H9 (cell line): Measurements from ENCODE around the gene ELANE. TPM values are rescaled to one million over a fixed set of nuclear protein-coding genes. Genes with fewer than 3 reads are reported as not detected.

Experiments used
- DNase-seq: peaks from one replicate; pipeline ENCODE4 v3.0.0-alpha.2; 2017
- H2AFZ ChIP-seq: one replicate; pipeline ENCODE4 v1.6.1; 2013; ENCODE audit warnings: mild to moderate bottlenecking, low read length, control low read depth, moderate library complexity
- H2AK5ac ChIP-seq: 2 replicates; pipeline ENCODE4 v1.6.1; 2013; ENCODE audit warnings: low read length, control low read depth, mixed read lengths; ENCODE audit not compliant: insufficient read length
- H2BK120ac ChIP-seq: one replicate; pipeline ENCODE4 v1.6.1; 2013; ENCODE audit warnings: low read depth, mild to moderate bottlenecking, low read length, control low read depth, inconsistent platforms; ENCODE audit not compliant: poor library complexity, severe bottlenecking
- H2BK12ac ChIP-seq: 2 replicates; pipeline ENCODE4 v1.6.1; 2013; ENCODE audit warnings: low read length, control low read depth, mixed read lengths, low read depth; ENCODE audit not compliant: insufficient read length
- H2BK15ac ChIP-seq: 2 replicates; pipeline ENCODE4 v1.6.1; 2013; ENCODE audit warnings: low read depth, low read length, control low read depth
- H2BK20ac ChIP-seq: one replicate; pipeline ENCODE4 v1.6.1; 2013; ENCODE audit warnings: low read depth, mild to moderate bottlenecking, low read length, control low read depth, inconsistent platforms; ENCODE audit not compliant: poor library complexity, severe bottlenecking
- H2BK5ac ChIP-seq: 2 replicates; pipeline ENCODE4 v1.6.1; 2013; ENCODE audit warnings: low read length, control low read depth, mixed read lengths; ENCODE audit not compliant: insufficient read length
- H3K14ac ChIP-seq: 2 replicates; pipeline ENCODE4 v1.6.1; 2013; ENCODE audit warnings: low read length, control low read depth; ENCODE audit not compliant: insufficient read depth
- H3K18ac ChIP-seq: 2 replicates; pipeline ENCODE4 v1.6.1; 2013; ENCODE audit warnings: low read depth, mild to moderate bottlenecking, mixed read lengths, low read length, control low read depth; ENCODE audit not compliant: insufficient read length
- H3K23ac ChIP-seq: 2 replicates; pipeline ENCODE4 v1.6.1; 2013; ENCODE audit warnings: low read length, control low read depth, mixed read lengths, low read depth; ENCODE audit not compliant: insufficient read length
- H3K23me2 ChIP-seq: 2 replicates; pipeline ENCODE4 v1.6.1; 2013; ENCODE audit warnings: low read depth, mild to moderate bottlenecking, mixed read lengths, low read length, control low read depth; ENCODE audit not compliant: insufficient read length, poor library complexity, severe bottlenecking
- H3K27ac ChIP-seq: 2 replicates; pipeline ENCODE4 v1.5.1; 2013; ENCODE audit warnings: low read length, control low read depth, mixed read lengths, low read depth; ENCODE audit not compliant: insufficient read length
- H3K27me3 ChIP-seq: 2 replicates; pipeline ENCODE4 v1.6.1; 2013; ENCODE audit warnings: low read length, control low read depth, inconsistent platforms; ENCODE audit not compliant: insufficient read depth
- H3K4ac ChIP-seq: 2 replicates; pipeline ENCODE4 v1.6.1; 2013; ENCODE audit warnings: low read depth, mild to moderate bottlenecking, control low read depth, inconsistent platforms, low read length, moderate library complexity
- H3K4me1 ChIP-seq: 2 replicates; pipeline ENCODE4 v1.6.1; 2013; ENCODE audit warnings: low read length, control low read depth, inconsistent platforms; ENCODE audit not compliant: insufficient read depth
- H3K4me2 ChIP-seq: 2 replicates; pipeline ENCODE4 v1.6.1; 2013; ENCODE audit warnings: low read length, control low read depth, mixed read lengths; ENCODE audit not compliant: insufficient read length, insufficient read depth
- H3K56ac ChIP-seq: 2 replicates; pipeline ENCODE4 v1.6.1; 2013; ENCODE audit warnings: low read depth, mild to moderate bottlenecking, mixed read lengths, low read length, control low read depth; ENCODE audit not compliant: insufficient read length
- H3K79me1 ChIP-seq: 2 replicates; pipeline ENCODE4 v1.6.1; 2013; ENCODE audit warnings: low read depth, mild to moderate bottlenecking, moderate library complexity, low read length, control low read depth, inconsistent platforms; ENCODE audit not compliant: insufficient read depth, poor library complexity, severe bottlenecking
- H3K79me2 ChIP-seq: 2 replicates; pipeline ENCODE4 v1.6.1; 2013; ENCODE audit warnings: low read length, control low read depth, inconsistent platforms; ENCODE audit not compliant: insufficient read depth
- H3K9ac ChIP-seq: 2 replicates; pipeline ENCODE4 v1.6.1; 2013; ENCODE audit warnings: low read length, control low read depth, mixed read lengths; ENCODE audit not compliant: insufficient read length; ENCODE audit errors: extremely low read depth
- H3K9me3 ChIP-seq: one replicate; pipeline ENCODE4 v1.6.1; 2013; ENCODE audit warnings: low read depth, low read length, inconsistent platforms; ENCODE audit not compliant: control insufficient read depth
- H3T11ph ChIP-seq: one replicate; pipeline ENCODE4 v1.6.1; 2013; ENCODE audit warnings: mild to moderate bottlenecking, low read length, control low read depth, inconsistent platforms
- H4K20me1 ChIP-seq: one replicate; pipeline ENCODE4 v1.6.1; 2013; ENCODE audit not compliant: control insufficient read depth, insufficient read length, insufficient read depth
- H4K5ac ChIP-seq: 2 replicates; pipeline ENCODE4 v1.6.1; 2013; ENCODE audit warnings: low read depth, mild to moderate bottlenecking, mixed read lengths, low read length, control low read depth; ENCODE audit not compliant: insufficient read length
- H4K8ac ChIP-seq: replicated peaks from 2 replicates; pipeline ENCODE4 v1.6.1; 2013; ENCODE audit warnings: low read length, control low read depth, mixed read lengths, low read depth; ENCODE audit not compliant: insufficient read length
- H4K91ac ChIP-seq: 2 replicates; pipeline ENCODE4 v1.6.1; 2013; ENCODE audit warnings: low read depth, mild to moderate bottlenecking, moderate library complexity, mixed read lengths, low read length, control low read depth; ENCODE audit not compliant: insufficient read length
- H3K27ac Mint-ChIP-seq, 3 experiments: 2 replicates in 2 of 3; 3 replicates in 1 of 3; pipeline ENCODE4 v1.8.0; 2020 to 2021; ENCODE audit warnings: mixed read lengths in 3 of 3, mild to moderate bottlenecking in 1 of 3, moderate library complexity in 1 of 3
- H3K27me3 Mint-ChIP-seq: 2 replicates; pipeline ENCODE4 v1.8.0; 2021; ENCODE audit warnings: low read depth, mild to moderate bottlenecking, moderate library complexity, mixed read lengths
- H3K36me3 Mint-ChIP-seq, 3 experiments: 2 replicates in 2 of 3; 3 replicates in 1 of 3; pipeline ENCODE4 v1.8.0; 2020 to 2021; ENCODE audit warnings: low read depth in 3 of 3, mixed read lengths in 3 of 3; ENCODE audit not compliant: insufficient read depth in 1 of 3
- H3K4me1 Mint-ChIP-seq, 2 experiments: 2 replicates each; pipeline ENCODE4 v1.8.0; 2020; ENCODE audit warnings: mixed read lengths in 2 of 2
- H3K4me3 Mint-ChIP-seq, 2 experiments: 2 replicates in 1 of 2; 3 replicates in 1 of 2; pipeline ENCODE4 v1.8.0; 2020 to 2021; ENCODE audit warnings: mild to moderate bottlenecking in 2 of 2, mixed read lengths in 2 of 2, moderate library complexity in 1 of 2
- H3K9me3 Mint-ChIP-seq, 2 experiments: 2 replicates in 1 of 2; 3 replicates in 1 of 2; pipeline ENCODE4 v1.8.0; 2020; ENCODE audit warnings: mild to moderate bottlenecking in 2 of 2, mixed read lengths in 2 of 2, moderate library complexity in 1 of 2
- CTCF ChIP-seq: fragments of 200-600 bp; sonication (generic); conservative IDR thresholded peaks from 3 replicates; pipeline ENCODE4 v1.8.0; 2021; ENCODE audit warnings: antibody characterized with exemption, mild to moderate bottlenecking
- WGBS: extraction: QIAGEN DNeasy Blood & Tissue Kit; methylation state at CpG from one replicate; pipeline ENCODE4 v1.1.7; 2013; ENCODE audit warnings: missing lambda C conversion rate, low lambda C conversion rate, mixed read lengths; ENCODE audit not compliant: insufficient read length; ENCODE audit errors: extremely low coverage; 5-methylcytosine and 5-hydroxymethylcytosine counted together
- total RNA-seq: library from RNA; stranded (reverse); gene quantifications from 2 replicates; pipeline ENCODE4 v1.2.1, GENCODE V29; 2021

The ELANE gene
- total RNA-seq, 1 experiment from 2014 or later: not detected

- H3K27ac ChIP-seq: no peak overlapping the region
- H4K8ac ChIP-seq: no peak overlapping the region
- no peak overlapping the region for H3K18ac ChIP-seq
- peaks cover 3% of the 10 kb centered on the region; the same call in 1 of the 2 replicates for H3K79me2 ChIP-seq
- H3K23ac ChIP-seq: no peak overlapping the region
- Mint-ChIP-seq H3K9me3 (no peaks in the 10 kb centered on the region), H3K4me1 (peaks cover 2 to 29% of the 10 kb centered on the region in 2 experiments; a peak in 3 of 4 replicates), H3K27me3 (no peaks in the 10 kb centered on the region; the same call in 1 of the 2 replicates), H3K27ac (no peak overlapping the region), H3K4me3 (no peak overlapping the region), H3K36me3 (peaks cover 2 to 29% (median 29%) of the 10 kb centered on the region in 3 experiments; a peak in 5 of 7 replicates)
- no peak overlapping the region for H2BK20ac ChIP-seq
- H3K4ac ChIP-seq: no peak overlapping the region
- no peak overlapping the region for H2BK5ac ChIP-seq
- no peak overlapping the region for H2BK15ac ChIP-seq
- no peak for DNase-seq
- H2BK120ac ChIP-seq: no peak overlapping the region
- no peak overlapping the region for H2AFZ ChIP-seq
- no CpG with 5 or more reads among the region's 15 CpGs for WGBS
- no peaks in the 10 kb centered on the region; the same call in 1 of the 2 replicates for H3K4me1 ChIP-seq
- TF ChIP-seq CTCF: no peak
- no peak overlapping the region for H4K5ac ChIP-seq
- H3K27me3 ChIP-seq: no peaks in the 10 kb centered on the region
- H3K79me1 ChIP-seq: peaks cover 6% of the 10 kb centered on the region
- H4K91ac ChIP-seq: no peak overlapping the region
- no peaks in the 10 kb centered on the region for H3K9me3 ChIP-seq
- no peak overlapping the region for H2AK5ac ChIP-seq
- no peak overlapping the region for H3K56ac ChIP-seq
- H4K20me1 ChIP-seq: no peaks in the 10 kb centered on the region
- no peaks in the 10 kb centered on the region for H3K23me2 ChIP-seq
- H3K14ac ChIP-seq: no peak overlapping the region
- no peak overlapping the region for H2BK12ac ChIP-seq
- no peak overlapping the region for H3T11ph ChIP-seq
- no peak overlapping the region for H3K9ac ChIP-seq
- no peak overlapping the region for H3K4me2 ChIP-seq
Measured at GRCh38 chr19:900043-900301, 47.9 kb downstream of the ELANE start.
